ENCODE results near the gene NFKBIE. TPM values are rescaled to one million over a fixed set of nuclear protein-coding genes. Genes with fewer than 3 reads are reported as not detected.

NFKBIE gene
- total RNA-seq, 1 experiment from 2014 or later: 7.6 TPM

DNA sequence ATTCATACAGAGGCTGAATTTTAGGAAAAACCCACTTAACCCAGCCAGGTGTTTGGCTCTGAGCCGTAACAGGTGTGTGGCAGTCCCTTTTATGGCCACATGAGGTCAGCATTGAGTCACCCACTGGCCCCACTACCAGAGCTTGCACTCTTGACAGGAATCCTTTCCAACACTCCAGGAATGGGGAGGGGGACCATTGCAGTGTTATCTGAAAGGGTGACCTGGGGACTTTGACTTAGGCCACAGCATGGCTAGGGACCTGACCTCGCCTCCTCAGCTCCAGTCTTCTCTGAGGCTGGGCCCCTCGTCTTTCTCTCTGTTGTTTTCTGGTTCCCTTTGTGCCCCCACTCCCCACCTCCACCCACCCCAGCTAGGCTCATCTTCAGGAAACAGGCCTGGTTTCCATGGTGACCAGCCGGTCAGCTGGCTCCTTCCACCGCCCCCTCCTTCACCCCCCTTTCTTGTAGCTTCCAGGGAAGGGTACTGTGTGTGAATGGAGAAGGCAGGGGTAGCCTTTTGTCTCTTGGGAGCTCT lies 2.8 kb upstream of the NFKBIE start:
- H2AFZ ChIP-seq (ENCODE audit: low read depth, low read length, poor library complexity, severe bottlenecking): no peak overlapping the region
- intact Hi-C loops (cut with micrococcal nuclease): loop anchor here (1.0 to 5.0 kb wide), 3 partner anchors 36 to 189 kb away; no protein-coding TSS in a partner anchor
- H3K79me2 ChIP-seq (ENCODE audit: insufficient read depth, low read length): peaks cover 16% of the 10 kb centered on the region; the same call in 1 of the 2 replicates
- H3K4me3 ChIP-seq (replicated peaks in 1 of 2; ENCODE audit: low read depth in 1 of 2, low read length in 2 of 2): no peak overlapping the region
- ATAC-seq: peak; percentile 38
- TF ChIP-seq, protein P1, sequence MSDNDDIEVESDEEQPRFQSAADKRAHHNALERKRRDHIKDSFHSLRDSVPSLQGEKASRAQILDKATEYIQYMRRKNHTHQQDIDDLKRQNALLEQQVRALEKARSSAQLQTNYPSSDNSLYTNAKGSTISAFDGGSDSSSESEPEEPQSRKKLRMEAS (IDR thresholded peaks at IDR 0.05): no peak
- TF ChIP-seq SRF (IDR thresholded peaks at IDR 0.05; ENCODE audit: low read depth) (no peak), SP1 (IDR thresholded peaks at IDR 0.05; ENCODE audit: low read depth) (no peak), ZNF274 (IDR thresholded peaks at IDR 0.05; ENCODE audit: low read depth, low read length) (no peak), TCF7L2 (IDR thresholded peaks at IDR 0.05; ENCODE audit: borderline replicate concordance, extremely low read depth, insufficient read depth, insufficient read length) (no peak), RAD21 (IDR thresholded peaks at IDR 0.05; ENCODE audit: low read depth) (peak; percentile 93), ATF3 (IDR thresholded peaks at IDR 0.05) (no peak), CTCF (IDR thresholded peaks at IDR 0.05 in 2 of 3, conservative IDR thresholded peaks at IDR 0.05 in 1 of 3; ENCODE audit: borderline replicate concordance in 1 of 3, insufficient read depth in 1 of 3, low read depth in 2 of 3, low read length in 2 of 3) (peak; percentile 89 to 99 (median 96))
- no peaks in the 10 kb centered on the region for H3K9me2 ChIP-seq (ENCODE audit: insufficient read depth)
- ChIA-PET RAD21 (ENCODE audit: low non-redundant PET in 1 of 2, low total read pairs in 2 of 2, uncharacterized antibody in 2 of 2, unreplicated experiment in 2 of 2) (interaction anchor here (0.6 to 1.0 kb wide), 4 partner anchors 12 to 37 kb away, joined by 3 to 4 read pairs (median 3); no protein-coding TSS in a partner anchor), CTCF (interaction anchor here (0.7 to 2.9 kb wide), 14 partner anchors 9 to 207 kb away, joined by 3 to 36 read pairs (median 5); partner anchors contain the start of genes AARS2 and SPATS1), POLR2A (interaction anchor here (2.0 kb wide), 1 partner anchor 70 kb away, joined by 6 read pairs; no protein-coding TSS in a partner anchor)
- H3K4me1 ChIP-seq (ENCODE audit: control insufficient read depth in 1 of 2, insufficient read depth in 2 of 2, low read length in 2 of 2): peaks cover 7 to 25% of the 10 kb centered on the region in 2 experiments
- H3K27ac ChIP-seq (ENCODE audit: low read depth, low read length): no peak overlapping the region
- H3K36me3 ChIP-seq (ENCODE audit: control insufficient read depth in 1 of 2, insufficient read depth in 2 of 2, low read length in 2 of 2): no peaks in the 10 kb centered on the region
- H3K27me3 ChIP-seq (ENCODE audit: insufficient read depth, low read length): no peaks in the 10 kb centered on the region
- H4K20me1 ChIP-seq (ENCODE audit: insufficient read depth): no peaks in the 10 kb centered on the region
- H3K9me3 ChIP-seq (ENCODE audit: control insufficient read depth in 1 of 2, insufficient read depth in 1 of 2, low read depth in 1 of 2, low read length in 2 of 2): no peaks in the 10 kb centered on the region
- no peak overlapping the region for H3K9ac ChIP-seq (ENCODE audit: low read length)
- no peak overlapping the region for H3K4me2 ChIP-seq (ENCODE audit: low read length)
- DNase-seq (ENCODE audit: low read depth, low spot score): no peak
- no TSS peak for BruUV-seq (replicated peaks)

All from HCT116 (cell line).